GM21423 (cell line): ENCODE measurements around the gene RAB1A.

Experiments
- ATAC-seq: cut with Tn5 transposase; IDR thresholded peaks from one replicate; pipeline ENCODE4 v1.9.1; 2021; ENCODE audit warnings: mild to moderate bottlenecking, moderate library complexity; ENCODE audit not compliant: unreplicated experiment

The RAB1A gene

GRCh38 chr2:65040400-65041261 is 89.3 kb downstream of the RAB1A start:
- peak; percentile 83 for ATAC-seq

DNA sequence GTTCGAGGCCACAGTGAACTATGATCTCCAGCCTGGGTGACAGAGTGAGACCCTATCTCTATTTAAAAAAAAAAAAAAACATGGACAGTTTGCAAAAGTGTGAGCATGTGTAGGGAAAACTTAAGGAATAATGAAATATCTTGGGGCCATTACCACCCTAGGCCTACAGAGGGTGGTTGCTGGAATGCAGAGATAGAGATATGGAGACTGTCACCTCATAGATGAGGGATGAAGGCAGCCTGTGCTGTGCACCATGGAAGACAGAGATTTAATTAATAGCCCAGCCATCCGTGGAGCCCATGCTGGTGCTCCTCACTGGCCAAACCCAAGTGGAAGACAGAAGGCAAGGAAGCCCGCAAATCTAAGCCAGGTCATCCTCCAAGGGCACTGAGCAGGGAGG is 90.3 kb downstream of the RAB1A start:
- ATAC-seq: no peak

DNA sequence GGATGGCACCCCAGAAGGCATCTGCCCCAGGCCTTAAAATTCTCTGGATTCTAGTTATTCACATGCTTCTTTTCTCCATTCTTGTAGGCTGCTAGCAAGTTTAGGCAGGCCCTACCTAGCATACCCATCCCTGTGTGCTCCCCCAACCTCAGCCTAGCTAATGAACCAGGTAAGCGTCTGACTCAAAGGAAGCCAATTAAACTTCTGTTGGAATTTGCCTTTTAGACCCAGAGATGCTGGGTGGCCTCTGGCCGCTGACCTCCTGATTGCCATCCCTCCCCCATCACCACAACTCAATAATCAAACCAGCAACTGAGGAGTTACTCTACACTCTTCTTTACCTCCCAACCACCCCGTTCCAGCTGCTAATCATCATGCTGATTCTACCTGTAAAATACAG is 92.7 kb downstream of the RAB1A start:
- ATAC-seq: no peak
